Measurements from ENCODE around the gene RPL15. TPM values are rescaled to one million over a fixed set of nuclear protein-coding genes. Genes with fewer than 3 reads are reported as not detected.
"Not testable (repeated sequence)": the region's sequence is repeated elsewhere in the genome, so short reads cannot be mapped to it uniquely, and the experiment has no call there.

Gene RPL15
- total RNA-seq, 4 donors from 2014 or later: 1,759 to 2,538 (median 2,309) TPM

- H3K27me3 ChIP-seq: no peaks in the 10 kb centered on the region
- peaks cover 44 to 65% (median 56%) of the 10 kb centered on the region in 4 donors for H3K4me1 ChIP-seq
- H3K4me3 ChIP-seq: no peak overlapping the region
- intact Hi-C loops (cut with DNase I): no loop called here
- WGBS: 52% methylated on average over 5 of the region's 5 CpGs
- no peak overlapping the region for H3K27ac ChIP-seq (replicated peaks in 1 of 4)
- no peaks in the 10 kb centered on the region for H3K9me3 ChIP-seq
- peak in 1 of 2 donors; percentile 16 for TF ChIP-seq POLR2AphosphoS5 (IDR thresholded peaks at IDR 0.05)
- TF ChIP-seq EP300 (IDR thresholded peaks at IDR 0.05): no peak
- no peak for DNase-seq (ENCODE audit: extremely low spot score)
- peaks cover 0 to 10% (median 9%) of the 10 kb centered on the region in 4 donors for H3K36me3 ChIP-seq
Measured at GRCh38 chr3:23877329-23877980, 39.5 kb upstream of the RPL15 start.

GRCh38 chr3:23879485-23879884, 37.4 kb upstream of the RPL15 start:
- Histone ChIP-seq H3K36me3 (peaks cover 0 to 14% (median 13%) of the 10 kb centered on the region in 4 donors), H3K4me1 (peaks cover 34 to 48% (median 38%) of the 10 kb centered on the region in 4 donors), H3K4me3 (no peak overlapping the region), H3K9me3 (no peaks in the 10 kb centered on the region), H3K27me3 (no peaks in the 10 kb centered on the region), H3K27ac (replicated peaks in 1 of 4) (no peak overlapping the region)
- no peak for DNase-seq (ENCODE audit: extremely low spot score)
- 93% methylated on average over 8 of the region's 8 CpGs for WGBS
- intact Hi-C loops (cut with DNase I): no loop called here
- TF ChIP-seq CTCF (IDR thresholded peaks at IDR 0.05) (no peak), POLR2AphosphoS5 (IDR thresholded peaks at IDR 0.05) (no peak), POLR2A (IDR thresholded peaks at IDR 0.05; ENCODE audit: low read depth) (no peak), EP300 (IDR thresholded peaks at IDR 0.05) (no peak)

GRCh38 chr3:23880703-23881339, 36.1 kb upstream of the RPL15 start:
- H3K36me3 ChIP-seq: peaks cover 0 to 14% (median 13%) of the 10 kb centered on the region in 4 donors
- no peaks in the 10 kb centered on the region for H3K9me3 ChIP-seq
- H3K4me1 ChIP-seq: peaks cover 25 to 34% (median 30%) of the 10 kb centered on the region in 4 donors
- TF ChIP-seq EP300 (IDR thresholded peaks at IDR 0.05) (no peak), POLR2A (IDR thresholded peaks at IDR 0.05; ENCODE audit: low read depth) (no peak), POLR2AphosphoS5 (IDR thresholded peaks at IDR 0.05) (no peak), CTCF (IDR thresholded peaks at IDR 0.05) (no peak)
- H3K27me3 ChIP-seq: no peaks in the 10 kb centered on the region
- intact Hi-C loops (cut with DNase I): no loop called here
- no peak overlapping the region for H3K27ac ChIP-seq (replicated peaks in 1 of 4)
- H3K4me3 ChIP-seq: no peak overlapping the region
- WGBS: 43% methylated on average over 4 of the region's 4 CpGs
- DNase-seq (ENCODE audit: extremely low spot score): no peak

- DNase-seq (ENCODE audit: extremely low spot score); H3K4me3 ChIP-seq; H3K9me3 ChIP-seq; H3K27me3 ChIP-seq; H3K27ac ChIP-seq (replicated peaks in 1 of 4); intact Hi-C loops (cut with DNase I): not testable (repeated sequence)
- Histone ChIP-seq H3K4me1 (peaks cover 13 to 33% (median 23%) of the 10 kb centered on the region in 4 donors), H3K36me3 (peaks cover 0 to 14% (median 13%) of the 10 kb centered on the region in 4 donors)
- 84% methylated on average over 4 of the region's 4 CpGs for WGBS
Measured at GRCh38 chr3:23881993-23882392, 34.9 kb upstream of the RPL15 start.

GRCh38 chr3:23882487-23882918, 34.4 kb upstream of the RPL15 start:
- no peaks in the 10 kb centered on the region for H3K27me3 ChIP-seq
- WGBS: 98% methylated on average over 24 of the region's 28 CpGs
- peaks cover 8 to 31% (median 20%) of the 10 kb centered on the region in 4 donors for H3K4me1 ChIP-seq
- intact Hi-C loops (cut with DNase I): no loop called here
- no peak overlapping the region for H3K27ac ChIP-seq (replicated peaks in 1 of 4)
- no peak overlapping the region for H3K4me3 ChIP-seq
- TF ChIP-seq CTCF (IDR thresholded peaks at IDR 0.05): no peak
- no peak for TF ChIP-seq POLR2A (IDR thresholded peaks at IDR 0.05; ENCODE audit: low read depth)
- no peak for TF ChIP-seq EP300 (IDR thresholded peaks at IDR 0.05)
- no peak for DNase-seq (ENCODE audit: extremely low spot score)
- H3K9me3 ChIP-seq: no peaks in the 10 kb centered on the region
- H3K36me3 ChIP-seq: peaks cover 0 to 14% (median 13%) of the 10 kb centered on the region in 4 donors

Measured in esophagus muscularis mucosa (tissue), 4 donors.